ENCODE data around the gene SLC35F2.
"Not testable (repeated sequence)": the region's sequence is repeated elsewhere in the genome, so short reads cannot be mapped to it uniquely, and the experiment has no call there.

Gene SLC35F2

DNA sequence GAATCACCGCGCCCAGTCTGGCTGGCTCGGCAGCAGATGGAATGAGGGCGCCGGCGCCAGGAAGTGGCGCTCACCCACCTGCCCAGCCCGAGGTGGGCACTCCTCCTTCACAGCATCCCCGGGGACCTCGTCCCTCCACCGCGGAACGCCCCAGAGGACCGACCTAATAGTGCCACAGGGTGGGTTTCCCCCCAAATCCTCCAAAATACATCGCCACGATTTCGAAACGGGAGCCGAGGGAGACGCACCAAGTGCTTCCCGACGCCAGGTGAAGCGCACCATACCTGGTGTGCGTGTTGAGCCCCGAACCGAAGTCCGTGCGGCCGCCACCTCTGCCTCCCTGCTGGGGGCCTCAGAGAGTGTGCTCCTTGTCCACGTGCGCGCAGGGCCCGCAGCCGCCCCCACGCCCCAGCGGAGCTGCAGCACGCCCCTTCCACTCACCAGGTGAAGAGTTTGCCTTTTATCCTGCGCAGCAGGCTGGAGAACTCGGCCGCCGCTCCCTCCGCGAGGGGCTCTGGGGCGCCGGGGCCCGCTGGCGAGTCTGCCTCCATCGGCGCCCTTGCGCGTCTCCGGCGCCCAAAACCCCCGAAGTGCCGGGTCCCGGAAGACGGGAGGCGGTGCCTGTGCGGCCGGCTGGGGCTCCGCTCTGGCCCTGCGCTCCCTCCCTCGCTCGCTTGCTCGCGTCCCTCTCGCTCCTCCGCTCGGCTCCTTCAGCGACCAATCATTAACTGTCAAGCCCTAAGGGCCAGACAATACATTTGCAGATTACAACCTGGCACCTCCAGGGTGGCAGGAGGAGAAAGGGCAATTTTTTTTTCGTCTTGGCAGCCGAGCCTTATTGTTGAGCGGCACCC lies at the start of gene SLC35F2:
Gene SLC35F2, minus strand, starts transcription at position 571 of the 854 bp plus-strand sequence. Its CDS starts 20 bp downstream, at position 551.
- DNase-seq (ENCODE audit: low spot score) = peak; percentile 93

- no peak for DNase-seq (ENCODE audit: low spot score)
Observed at GRCh38 chr11:107908211-107908610, 49.6 kb upstream of the SLC35F2 start.

GRCh38 chr11:107898270-107898669 lies 39.7 kb upstream of the SLC35F2 start:
- peak; percentile 45 for DNase-seq (ENCODE audit: low spot score)

DNA sequence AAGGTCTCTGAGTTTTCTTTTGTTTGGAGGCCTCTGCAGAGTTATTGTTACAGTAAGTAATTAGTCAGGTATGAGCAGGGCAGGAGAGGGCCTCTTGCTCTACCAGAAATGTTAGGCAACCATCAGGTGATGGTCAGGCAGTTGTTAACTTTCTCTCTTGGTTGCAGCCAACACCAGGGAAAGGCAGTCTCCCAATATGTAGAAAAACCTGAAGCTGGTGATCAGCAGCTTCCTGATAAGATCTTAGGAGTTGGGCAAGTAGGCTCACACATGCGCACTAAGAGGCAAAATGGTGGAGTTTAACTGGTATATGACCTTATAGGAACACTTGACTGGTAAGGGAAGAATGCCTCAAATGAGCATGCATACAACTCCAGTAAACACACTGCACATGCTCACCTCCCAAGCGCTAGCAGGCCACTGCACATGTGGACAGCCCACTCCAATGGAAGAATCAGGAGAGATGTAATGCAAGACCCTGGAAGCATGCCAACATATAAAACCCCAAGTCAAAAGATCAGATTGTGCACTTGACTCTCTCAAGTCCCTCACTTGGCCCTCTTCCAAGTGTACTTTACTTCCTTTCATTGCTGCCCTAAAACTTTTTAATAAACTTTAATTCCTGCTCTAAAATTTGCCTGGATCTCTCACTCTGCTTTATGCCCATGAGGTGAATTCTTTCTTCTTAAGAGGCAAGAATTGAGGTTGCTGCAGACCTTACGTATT lies 23.7 kb upstream of the SLC35F2 start:
- no peak for DNase-seq (ENCODE audit: low spot score)

DNA sequence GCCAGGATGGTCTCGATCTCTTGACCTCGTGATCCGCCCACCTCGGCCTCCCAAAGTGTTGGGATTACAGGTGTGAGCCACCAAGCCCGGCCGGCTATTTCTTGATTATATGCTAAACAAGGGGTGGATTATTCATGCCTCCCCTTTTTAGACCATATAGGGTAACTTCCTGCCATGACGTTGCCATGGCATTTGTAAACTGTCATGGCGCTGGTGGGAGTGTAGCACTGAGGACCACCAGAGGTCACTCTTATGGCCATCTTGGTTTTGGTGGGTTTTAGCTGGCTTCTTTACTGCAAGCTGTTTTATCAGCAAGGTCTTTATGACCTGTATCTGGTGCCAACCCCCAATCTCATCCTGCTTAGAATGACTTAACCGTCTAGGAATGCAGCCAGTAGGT lies 22.9 kb upstream of the SLC35F2 start:
- not testable (repeated sequence) for DNase-seq (ENCODE audit: low spot score)

DNA sequence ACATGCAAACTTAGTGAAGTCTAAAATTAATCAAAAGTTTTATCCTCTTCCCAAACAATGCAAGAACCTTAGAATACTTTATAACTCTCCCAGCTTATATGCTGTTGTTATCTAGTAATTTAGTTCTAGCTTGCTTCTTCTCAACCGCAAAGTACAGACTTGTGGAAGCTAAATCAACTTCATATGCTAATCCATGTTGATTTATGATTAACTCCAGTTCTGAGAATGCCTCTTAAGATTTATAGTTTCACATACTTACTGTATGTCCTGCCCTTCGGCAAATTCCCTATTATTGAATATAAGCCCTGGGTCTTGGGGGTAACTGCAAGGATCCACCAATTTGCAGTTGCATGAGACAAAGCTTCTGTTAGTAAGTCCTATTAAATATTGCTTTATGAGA lies 17.6 kb upstream of the SLC35F2 start:
- no peak for DNase-seq (ENCODE audit: low spot score)

- no peak for DNase-seq (ENCODE audit: low spot score)
Observed at GRCh38 chr11:107864591-107864990, 6.0 kb upstream of the SLC35F2 start.

DNA sequence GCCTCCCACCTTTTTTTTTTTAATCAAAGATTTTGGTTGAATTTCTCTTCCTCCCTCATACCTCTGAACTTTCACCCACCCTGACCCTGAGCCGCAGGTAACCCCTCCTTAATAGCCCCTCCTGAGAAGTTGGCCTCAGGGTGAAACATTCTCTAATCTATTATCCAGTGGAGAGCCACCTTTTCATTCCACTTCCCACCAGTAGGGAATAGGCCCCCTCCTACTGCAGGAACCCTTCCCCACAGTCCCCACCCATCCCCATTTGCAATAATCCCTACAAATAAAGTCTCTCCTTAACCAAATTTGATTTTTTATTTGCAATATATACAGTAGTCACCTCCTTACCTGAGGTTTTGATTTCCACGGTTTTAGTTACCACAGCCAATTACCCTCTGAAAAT lies 2.1 kb upstream of the SLC35F2 start:
- DNase-seq (ENCODE audit: low spot score) = no peak

DNA sequence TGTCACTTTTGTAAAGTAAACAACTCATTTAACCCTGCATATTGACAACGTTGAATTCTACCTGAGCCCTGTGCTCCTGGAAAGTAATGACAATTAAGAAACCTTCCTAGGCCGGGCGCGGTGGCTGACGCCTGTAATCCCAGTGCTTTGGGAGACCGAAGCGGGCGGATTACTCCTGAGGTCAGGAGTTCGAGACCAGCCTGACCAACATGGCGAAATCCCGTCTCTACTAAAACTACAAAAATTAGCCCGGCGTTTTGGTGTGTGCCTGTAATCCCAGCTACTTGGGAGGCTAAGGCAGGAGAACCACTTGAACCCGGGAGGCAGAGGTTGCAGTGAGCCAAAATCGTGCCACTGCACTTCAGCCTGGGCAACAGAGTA lies 1.6 kb upstream of the SLC35F2 start:
- DNase-seq (ENCODE audit: low spot score) = not testable (repeated sequence)

GRCh38 chr11:107859459-107860239 lies 1.1 kb upstream of the SLC35F2 start:
- DNase-seq (ENCODE audit: low spot score) = peak; percentile 18

GRCh38 chr11:107857550-107858216 lies 904 bp downstream of the SLC35F2 start:
- no peak for DNase-seq (ENCODE audit: low spot score)

- peak; percentile 13 for DNase-seq (ENCODE audit: low spot score)
Observed at GRCh38 chr11:107856981-107857517, 1.5 kb downstream of the SLC35F2 start.

DNA sequence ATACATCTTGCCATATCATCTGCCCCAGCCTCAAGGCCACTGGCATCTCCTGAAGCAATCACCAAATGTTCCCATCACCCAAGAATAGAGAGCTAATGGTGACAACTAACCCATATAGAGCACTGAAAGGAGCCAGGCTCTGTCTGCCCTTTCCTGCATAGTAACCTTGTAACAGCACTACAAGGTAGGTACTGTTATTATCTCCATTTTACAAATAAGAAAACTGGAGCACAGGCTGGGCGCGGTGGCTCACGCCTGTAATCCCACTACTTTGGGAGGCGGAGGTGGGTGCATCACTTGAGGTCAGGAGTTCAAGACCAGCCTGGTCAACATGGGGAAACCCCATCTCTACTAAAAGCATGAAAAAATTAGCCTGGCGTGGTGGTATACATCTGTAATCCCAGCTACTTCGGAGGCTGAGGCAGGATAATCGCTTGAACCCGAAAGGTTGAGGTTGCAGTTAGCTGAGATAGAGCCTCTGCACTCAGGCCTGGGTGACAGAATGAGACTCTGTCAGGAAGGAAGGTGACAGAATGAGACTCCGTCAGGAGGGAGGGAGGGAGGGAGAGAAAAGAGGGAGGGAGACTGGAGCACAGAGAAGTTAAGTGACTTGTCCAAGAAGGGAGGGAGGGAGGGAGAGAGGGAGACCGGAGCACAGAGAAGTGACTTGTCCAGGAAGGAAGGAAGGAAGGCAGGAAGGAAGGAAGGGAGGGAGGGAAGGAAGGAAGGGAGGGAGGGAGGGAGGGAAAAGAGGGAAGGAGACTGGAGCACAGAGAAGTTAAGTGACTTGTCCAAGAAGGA lies 2.2 kb downstream of the SLC35F2 start:
- no peak for DNase-seq (ENCODE audit: low spot score)

- DNase-seq (ENCODE audit: low spot score) = no peak
Observed at GRCh38 chr11:107853070-107853469, 5.5 kb downstream of the SLC35F2 start.

DNA sequence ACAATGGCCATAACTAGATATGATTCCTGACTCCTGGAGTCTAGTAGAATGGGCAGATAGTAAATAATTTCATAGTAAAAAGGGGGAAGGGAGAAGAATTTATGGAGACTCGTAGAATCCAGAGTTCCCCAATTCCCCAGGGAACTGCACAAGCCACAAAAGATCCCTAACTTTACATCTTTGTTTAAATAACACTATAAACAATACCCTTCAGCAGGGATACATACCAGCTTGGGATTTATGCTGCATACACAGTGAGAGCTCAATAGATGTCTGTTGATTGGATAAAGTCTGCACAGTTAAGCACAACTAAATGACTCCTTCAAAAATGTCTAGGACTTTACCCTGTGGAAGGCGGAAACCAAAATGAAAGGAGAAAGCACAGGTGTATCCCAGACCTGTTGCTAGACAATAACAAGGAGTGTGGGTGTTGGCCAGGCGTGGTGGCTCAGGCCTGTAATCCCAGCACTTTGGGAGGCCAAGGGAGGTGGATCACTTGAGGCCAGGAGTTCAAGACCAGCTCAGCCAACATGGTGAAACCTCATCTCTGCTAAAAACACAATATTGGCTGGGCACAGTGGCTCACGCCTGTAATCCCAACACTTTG lies 6.8 kb downstream of the SLC35F2 start:
- no peak for DNase-seq (ENCODE audit: low spot score)

DNA sequence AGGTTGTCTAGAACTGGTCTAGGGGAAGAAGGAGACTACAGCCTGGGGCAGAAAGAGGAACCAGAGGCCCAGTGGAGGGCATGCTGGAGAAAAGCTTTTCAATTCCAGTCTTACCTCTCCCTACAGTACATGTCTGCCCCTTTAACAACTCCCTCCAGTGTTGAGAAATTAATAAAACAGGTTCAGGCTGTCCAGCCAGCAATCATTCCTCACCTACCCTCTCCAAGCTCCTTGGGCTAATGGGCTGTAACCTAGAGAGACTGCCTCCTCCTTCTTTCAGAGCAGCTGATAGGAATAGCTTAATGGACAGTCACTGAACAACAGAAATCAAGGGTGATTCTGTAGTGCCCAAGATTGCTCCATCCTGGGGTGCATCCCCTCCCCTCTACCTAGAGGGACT lies 8.8 kb downstream of the SLC35F2 start:
- peak; percentile 13 for DNase-seq (ENCODE audit: low spot score)

DNA sequence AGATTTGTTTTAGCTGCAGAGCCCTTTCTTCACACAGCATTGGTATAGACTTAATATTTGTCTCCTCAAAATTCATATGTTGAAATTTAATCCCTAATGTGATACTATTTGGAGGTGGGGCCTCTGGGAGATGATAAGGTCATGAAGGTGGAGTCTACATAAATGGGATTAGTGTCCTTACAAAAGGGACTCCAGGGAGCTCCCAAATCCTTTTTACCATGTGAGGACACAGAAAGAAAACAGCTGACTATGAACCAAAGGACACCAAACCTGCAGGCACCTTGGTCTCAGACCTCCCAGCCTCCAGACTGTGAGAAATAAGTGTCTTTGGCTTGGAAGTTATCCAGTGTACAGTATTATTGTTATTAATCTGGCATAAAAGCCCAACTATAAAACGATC lies 10.2 kb downstream of the SLC35F2 start:
- DNase-seq (ENCODE audit: low spot score) = no peak

- DNase-seq (ENCODE audit: low spot score) = no peak
Observed at GRCh38 chr11:107847184-107847583, 11.4 kb downstream of the SLC35F2 start.

DNA sequence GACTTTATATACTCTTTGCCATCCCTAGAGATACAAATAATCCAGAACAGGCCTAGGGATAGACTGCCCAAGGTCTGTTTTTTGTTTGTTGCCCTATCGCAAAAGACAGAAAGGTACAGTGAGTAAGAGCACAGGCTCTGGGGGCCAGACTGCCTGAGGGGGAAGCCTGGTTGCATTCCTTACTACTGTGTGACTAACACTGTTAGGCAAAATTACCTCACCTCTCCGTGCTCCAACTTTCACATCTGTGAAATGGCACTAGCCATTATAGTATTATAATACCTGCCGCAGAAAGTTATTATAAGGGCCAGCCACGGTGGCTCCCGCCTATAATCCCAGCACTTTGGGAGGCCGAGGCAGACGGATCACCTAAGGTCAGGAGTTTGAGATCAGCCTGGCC lies 14.5 kb downstream of the SLC35F2 start:
- no peak for DNase-seq (ENCODE audit: low spot score)

- DNase-seq (ENCODE audit: low spot score) = no peak
Observed at GRCh38 chr11:107842412-107843100, 16.0 kb downstream of the SLC35F2 start.

Data from NAMALWA (cell line).